Measurements from ENCODE around the gene FAM3A. TPM values are rescaled to one million over a fixed set of nuclear protein-coding genes. Genes with fewer than 3 reads are reported as not detected.

The FAM3A gene
- total and polyA plus RNA-seq, 9 of the 15 experiments (the other 6 are each of a cell fraction or from before 2014, with no cell fraction given): 0.75 to 70.6 (median 27.0) TPM

- no peak for TF ChIP-seq GMEB1 (CRISPR knock-in tag; IDR thresholded peaks at IDR 0.05)
- no peak for TF ChIP-seq PHF21A (IDR thresholded peaks at IDR 0.05; ENCODE audit: borderline replicate concordance, low read depth)
- TF ChIP-seq ZEB2 (IDR thresholded peaks at IDR 0.05): peak; percentile 77
- TF ChIP-seq TFE3 (CRISPR knock-in tag; IDR thresholded peaks at IDR 0.05): no peak
- TF ChIP-seq ZC3H8 (IDR thresholded peaks at IDR 0.05): no peak
- TF ChIP-seq HES1 (IDR thresholded peaks at IDR 0.05; ENCODE audit: low read depth): no peak
- TF ChIP-seq CHD7 (IDR thresholded peaks at IDR 0.05; ENCODE audit: low read depth, low read length): no peak
- TF ChIP-seq MEF2D (tag; conservative IDR thresholded peaks at IDR 0.05; ENCODE audit: low read depth): 0 out of 2 replicates have a peak, but pooled peaks have one; percentile 13
- TF ChIP-seq HBP1 (CRISPR knock-in tag; IDR thresholded peaks at IDR 0.05): no peak
- no peak for TF ChIP-seq ELF1 (tag; IDR thresholded peaks at IDR 0.05)
These were observed 20.5 kb downstream of the FAM3A start (continued) for GRCh38 chrX:154495472-154495922.
